Ramos (cell line): ENCODE results near the gene NRDE2.

Experiments
- in situ Hi-C: fragments of 300-500 bp; cut with MboI; formaldehyde crosslinking; loops from one replicate; pipeline ENCODE4 v1.14.3; 2022; ENCODE audit warnings: low sequenced_read_pairs; ENCODE audit not compliant: unreplicated experiment

NRDE2 gene, protein sequence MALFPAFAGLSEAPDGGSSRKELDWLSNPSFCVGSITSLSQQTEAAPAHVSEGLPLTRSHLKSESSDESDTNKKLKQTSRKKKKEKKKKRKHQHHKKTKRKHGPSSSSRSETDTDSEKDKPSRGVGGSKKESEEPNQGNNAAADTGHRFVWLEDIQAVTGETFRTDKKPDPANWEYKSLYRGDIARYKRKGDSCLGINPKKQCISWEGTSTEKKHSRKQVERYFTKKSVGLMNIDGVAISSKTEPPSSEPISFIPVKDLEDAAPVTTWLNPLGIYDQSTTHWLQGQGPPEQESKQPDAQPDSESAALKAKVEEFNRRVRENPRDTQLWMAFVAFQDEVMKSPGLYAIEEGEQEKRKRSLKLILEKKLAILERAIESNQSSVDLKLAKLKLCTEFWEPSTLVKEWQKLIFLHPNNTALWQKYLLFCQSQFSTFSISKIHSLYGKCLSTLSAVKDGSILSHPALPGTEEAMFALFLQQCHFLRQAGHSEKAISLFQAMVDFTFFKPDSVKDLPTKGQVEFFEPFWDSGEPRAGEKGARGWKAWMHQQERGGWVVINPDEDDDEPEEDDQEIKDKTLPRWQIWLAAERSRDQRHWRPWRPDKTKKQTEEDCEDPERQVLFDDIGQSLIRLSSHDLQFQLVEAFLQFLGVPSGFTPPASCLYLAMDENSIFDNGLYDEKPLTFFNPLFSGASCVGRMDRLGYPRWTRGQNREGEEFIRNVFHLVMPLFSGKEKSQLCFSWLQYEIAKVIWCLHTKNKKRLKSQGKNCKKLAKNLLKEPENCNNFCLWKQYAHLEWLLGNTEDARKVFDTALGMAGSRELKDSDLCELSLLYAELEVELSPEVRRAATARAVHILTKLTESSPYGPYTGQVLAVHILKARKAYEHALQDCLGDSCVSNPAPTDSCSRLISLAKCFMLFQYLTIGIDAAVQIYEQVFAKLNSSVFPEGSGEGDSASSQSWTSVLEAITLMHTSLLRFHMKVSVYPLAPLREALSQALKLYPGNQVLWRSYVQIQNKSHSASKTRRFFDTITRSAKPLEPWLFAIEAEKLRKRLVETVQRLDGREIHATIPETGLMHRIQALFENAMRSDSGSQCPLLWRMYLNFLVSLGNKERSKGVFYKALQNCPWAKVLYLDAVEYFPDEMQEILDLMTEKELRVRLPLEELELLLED

DNA sequence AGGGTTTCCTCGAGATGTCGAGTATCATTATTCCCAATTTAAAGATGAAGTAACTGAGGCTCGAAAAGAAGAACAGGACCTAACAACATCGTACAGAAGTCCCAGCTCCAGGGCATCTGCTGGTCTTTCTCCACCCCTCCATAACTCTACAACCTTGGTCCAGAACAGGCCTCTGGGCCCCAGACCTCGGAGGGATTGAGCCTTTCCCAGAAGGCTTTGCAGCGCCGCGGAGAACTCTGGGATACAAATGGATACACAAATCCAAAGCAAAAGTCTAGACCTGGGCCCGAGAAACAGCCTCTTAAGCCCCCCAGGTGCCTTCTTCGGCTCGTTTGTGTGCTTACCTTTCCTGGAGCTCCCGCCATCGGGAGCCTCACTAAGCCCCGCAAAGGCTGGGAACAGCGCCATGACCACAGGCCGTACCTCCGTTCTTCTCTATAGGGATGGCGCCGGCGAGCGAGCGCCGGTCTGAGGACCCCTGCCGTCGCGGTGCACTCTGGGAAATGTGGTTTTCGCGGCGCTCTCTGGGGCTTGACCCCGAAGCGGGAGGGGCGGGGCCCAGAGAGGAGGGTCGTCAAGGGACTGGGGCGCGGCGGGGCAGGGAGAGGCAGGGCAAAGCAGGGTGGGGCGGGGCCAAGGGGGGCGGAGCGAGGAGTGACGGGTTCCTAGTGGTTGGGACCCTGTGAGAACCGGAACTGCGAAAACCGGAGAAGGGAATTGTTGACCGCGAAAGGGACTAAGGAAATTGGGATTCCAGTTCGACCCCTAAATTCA lies at the start of gene NRDE2:
TSS of gene NRDE2 (minus strand) at position 445 of the 774 bp plus-strand sequence. CDS start at position 408, 37 bp downstream.
- in situ Hi-C loops = no loop called here

DNA sequence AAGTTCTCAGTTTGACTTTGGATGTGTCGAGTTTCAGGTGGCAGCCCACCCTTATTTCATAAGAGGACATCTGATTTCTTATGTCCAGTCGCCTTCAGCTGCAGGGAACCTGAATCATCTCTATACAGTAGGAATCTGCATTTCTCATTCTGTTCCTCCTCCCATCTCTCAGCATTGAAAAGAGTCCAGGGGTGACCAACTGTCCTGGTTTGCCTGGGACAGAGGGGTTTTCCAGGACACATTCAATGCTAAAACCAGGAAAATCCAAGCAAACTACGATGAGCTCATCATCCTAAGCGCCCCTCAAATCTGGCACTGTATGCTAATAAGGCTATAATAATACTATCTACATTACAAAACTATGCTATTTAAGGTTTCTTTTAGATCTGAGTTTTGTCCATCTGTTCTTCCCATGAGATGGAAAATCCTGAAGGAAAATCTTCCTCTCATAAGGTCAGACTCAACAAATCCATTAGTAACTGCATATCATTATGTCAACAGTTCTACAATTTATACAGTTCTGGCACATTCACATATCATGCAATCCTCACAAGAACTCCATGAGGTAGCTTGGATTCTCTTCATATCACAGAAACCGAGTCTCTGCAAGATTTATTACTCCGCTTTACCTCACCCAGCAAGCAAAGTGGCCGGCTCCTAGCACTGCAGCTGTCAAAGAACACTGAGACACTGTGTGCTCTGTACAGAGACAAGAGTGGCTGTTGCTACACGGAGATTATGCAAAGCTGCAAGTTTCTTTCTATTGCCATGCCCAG lies 49.5 kb upstream of the NRDE2 start:
- in situ Hi-C loops = loop anchor here (25.0 kb wide), 1 partner anchor 994 kb away; no protein-coding TSS in a partner anchor

DNA sequence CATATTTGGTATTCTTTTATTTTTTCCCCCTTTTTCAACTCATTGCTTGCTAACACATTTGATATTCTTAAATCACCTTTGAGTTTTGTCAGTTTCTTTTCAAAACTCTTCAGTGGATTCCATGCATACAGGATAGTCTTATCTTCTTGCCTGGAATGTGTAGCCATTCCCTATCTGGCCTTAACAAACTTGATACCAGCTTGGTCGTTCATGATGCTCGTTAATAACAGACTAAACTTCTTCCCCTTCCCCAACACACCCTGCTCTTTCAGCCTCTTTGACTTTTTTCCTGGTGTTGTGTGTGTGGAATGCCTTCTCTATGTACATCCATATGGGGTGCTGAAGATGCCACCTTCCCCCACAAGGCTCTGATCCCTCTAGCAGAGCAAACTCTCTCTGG lies 47.4 kb upstream of the NRDE2 start:
- in situ Hi-C loops = loop anchor here (25.0 kb wide), 1 partner anchor 992 kb away; no protein-coding TSS in a partner anchor

DNA sequence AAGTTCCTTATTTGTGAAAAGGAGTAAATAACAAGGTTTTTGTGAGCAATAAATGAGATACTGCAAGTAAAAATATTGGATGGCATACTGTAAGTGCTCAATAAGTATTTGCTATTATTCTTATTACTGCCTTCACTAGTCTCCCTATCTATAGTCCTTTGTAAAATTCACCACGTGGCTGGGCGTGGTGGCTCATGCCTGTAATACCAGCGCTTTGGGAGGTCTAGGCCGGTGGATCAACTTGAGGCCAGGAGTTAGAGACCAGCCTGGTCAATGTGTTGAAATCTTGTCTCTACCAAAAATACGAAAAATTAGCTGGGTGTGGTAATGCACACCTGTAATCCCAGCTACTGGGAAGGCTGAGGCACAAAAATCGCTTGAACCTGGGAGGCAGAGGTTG lies 46.5 kb upstream of the NRDE2 start:
- in situ Hi-C loops = loop anchor here (25.0 kb wide), 1 partner anchor 991 kb away; no protein-coding TSS in a partner anchor

DNA sequence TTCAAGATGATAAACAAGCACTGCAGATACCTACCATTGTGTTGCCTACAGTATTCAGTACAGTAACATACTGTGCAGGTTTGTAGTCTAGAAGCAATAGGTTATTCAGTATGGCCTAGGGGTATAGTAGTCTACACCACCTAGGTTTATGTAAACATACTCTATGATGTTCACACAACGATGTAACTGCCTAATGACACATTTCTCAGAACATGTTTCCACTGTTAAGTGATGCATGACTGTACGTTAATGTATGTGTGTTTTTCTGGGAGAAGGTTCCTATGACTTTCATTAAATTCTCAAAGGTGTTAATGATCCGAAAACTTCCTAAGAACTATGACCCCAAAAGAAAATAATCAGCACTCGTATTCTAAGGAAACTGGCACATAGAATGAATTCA lies 44.2 kb upstream of the NRDE2 start:
- in situ Hi-C loops = loop anchor here (25.0 kb wide), 1 partner anchor 989 kb away; no protein-coding TSS in a partner anchor

DNA sequence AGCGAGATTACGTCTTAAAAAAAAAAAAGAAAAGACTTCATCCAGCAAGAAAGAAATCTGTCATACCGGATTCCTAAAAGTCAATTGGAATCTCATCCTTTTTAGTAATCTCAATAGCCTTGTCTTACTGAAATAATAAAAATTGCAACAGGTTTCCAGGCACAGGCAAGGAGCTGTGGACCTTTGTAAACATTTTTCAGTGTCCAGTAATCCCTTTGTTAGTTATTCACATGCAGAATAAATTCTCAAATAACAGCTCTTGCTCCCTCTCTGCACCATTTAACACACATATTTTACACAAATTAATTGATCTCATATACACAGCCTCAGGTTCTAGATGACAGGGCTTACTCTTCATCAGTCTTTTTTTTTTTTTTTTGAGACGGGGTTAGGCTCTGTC lies 43.1 kb upstream of the NRDE2 start:
- in situ Hi-C loops = loop anchor here (25.0 kb wide), 1 partner anchor 988 kb away; no protein-coding TSS in a partner anchor

DNA sequence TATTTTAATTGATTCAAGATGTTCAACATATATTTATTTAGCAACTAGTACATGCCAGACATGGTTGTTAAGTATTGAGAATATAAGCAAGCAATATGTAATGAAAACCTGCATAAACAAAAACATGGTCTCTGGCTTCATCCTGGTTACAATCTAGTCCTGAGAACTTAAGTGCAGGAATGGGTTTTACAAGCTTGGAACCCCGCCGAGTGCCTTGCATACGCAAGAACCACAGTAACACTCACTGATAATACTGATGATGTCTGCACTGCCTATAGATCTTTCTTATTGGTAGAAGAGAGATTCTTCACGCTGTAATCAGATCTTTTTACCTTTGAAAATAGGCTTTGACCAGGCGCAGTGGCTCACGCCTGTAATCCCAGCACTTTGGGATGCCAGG lies 42.1 kb upstream of the NRDE2 start:
- in situ Hi-C loops = no loop called here

DNA sequence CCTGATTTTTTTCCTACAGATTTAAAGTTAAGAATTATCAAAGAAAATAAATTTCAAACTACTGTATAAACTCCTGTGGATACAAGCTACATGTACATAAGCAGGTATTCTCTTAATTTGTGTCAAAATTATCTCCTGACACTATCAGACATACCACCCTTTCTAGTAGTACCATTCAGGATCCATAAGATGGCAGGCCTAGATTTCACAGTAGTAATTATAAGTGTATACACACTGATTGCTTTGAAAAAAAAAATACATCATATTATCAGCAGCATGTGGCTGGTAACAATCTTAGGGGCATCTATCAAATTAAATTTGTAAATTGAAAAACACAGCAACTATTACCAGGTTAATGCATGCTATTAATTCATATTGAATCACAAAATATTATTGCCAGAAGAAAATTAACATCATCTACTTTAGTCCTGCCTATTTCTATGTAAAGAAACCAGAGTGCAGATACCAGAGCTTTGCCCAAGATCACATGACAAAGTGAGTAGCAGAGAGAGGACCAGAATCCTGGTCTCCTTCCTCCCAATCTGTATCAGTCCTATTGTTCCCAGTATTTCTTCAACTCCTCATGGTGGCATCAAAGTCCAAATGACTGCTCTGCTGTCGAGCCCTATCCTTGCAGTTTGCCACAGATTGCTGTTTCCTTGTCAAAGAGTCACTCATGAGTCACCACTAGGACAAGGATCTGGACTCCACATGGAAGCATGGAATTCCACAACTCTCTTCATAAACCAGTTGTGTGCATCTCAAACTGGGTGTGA lies 37.4 kb upstream of the NRDE2 start:
- in situ Hi-C loops = no loop called here

DNA sequence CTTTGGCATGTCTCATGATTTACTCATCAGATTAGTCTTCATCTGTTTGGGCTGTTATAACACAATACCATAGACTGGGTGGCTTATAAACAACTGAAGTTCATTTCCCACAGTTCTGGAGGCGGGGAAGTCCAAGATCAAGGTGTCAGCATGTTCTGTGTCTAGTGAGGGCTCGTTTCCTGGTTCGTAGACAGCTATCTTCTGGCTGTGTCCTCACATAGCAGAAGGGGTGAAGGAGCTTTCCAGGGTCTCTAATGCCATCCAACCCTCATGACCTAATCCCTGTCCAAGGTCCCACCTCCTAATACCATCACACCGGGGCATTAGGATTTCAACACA lies 30.8 kb upstream of the NRDE2 start:
- in situ Hi-C loops = no loop called here

DNA sequence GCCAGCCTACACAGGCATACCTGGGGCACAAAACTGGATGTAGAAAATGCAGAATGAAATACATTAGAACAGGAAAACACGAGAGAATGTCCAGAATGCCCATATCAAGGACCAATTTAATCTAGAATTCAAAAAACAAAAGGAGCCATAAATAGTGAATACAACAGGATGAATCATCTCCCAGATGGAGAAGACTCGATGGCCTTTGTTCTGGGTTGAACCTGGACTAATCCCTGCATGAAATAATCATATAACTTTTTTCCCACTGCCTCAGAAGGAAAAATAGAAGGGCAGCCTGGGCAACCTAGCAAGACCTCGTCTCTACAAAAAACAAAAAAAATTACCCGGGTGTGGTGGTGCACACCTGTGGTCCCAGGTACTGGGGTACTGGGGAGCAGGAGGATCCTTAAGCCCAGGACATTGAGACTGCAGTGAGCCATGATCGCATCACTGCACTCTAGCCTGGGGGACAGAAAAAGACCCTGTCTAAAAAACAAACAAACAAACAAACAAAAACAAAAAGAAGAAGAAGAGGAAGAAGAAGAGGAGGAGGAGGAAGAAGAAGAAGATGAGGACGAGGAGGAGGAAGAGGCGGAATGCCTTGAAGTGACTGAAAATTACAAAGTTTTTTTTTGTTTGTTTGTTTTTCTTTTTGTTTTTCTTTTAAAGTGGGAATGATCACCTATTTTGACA lies 30.3 kb upstream of the NRDE2 start:
- in situ Hi-C loops = no loop called here

DNA sequence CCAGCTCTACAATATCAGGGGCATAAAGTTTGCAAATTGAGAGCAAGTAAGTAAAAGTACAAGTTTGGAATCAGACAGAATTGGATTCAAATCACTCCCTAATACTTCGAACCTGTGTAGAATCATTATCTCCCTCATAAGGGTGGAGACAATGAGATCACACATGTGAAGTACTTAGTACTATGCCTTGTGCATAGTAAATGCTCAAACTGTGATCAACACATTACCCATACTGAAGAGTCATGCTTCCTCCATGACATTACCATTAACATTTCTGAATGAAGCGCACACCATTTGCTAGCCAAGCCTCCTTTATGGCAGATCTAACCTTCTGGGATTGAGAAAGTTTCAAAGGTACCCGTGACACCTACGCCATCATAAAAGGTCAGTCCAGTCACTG lies 26.6 kb upstream of the NRDE2 start:
- in situ Hi-C loops = no loop called here

DNA sequence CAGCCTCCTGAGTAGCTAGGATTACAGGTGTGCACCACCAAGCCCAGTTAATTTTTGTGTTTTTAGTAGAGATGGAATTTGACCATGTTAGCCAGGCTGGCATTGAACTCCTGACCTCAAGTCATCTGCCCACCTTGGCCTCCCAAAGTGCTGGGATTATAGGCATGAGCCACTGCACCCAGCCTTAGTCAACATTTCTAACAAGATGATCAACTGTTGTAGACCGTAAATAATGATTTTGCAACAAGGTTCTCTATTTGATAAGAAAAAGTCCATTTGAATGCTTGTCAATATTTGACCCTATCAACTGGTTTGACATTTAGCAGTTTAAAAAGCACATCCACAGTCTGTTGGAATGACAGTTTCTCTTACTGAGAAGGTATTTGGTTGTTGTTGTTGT lies 25.2 kb upstream of the NRDE2 start:
- in situ Hi-C loops = no loop called here

DNA sequence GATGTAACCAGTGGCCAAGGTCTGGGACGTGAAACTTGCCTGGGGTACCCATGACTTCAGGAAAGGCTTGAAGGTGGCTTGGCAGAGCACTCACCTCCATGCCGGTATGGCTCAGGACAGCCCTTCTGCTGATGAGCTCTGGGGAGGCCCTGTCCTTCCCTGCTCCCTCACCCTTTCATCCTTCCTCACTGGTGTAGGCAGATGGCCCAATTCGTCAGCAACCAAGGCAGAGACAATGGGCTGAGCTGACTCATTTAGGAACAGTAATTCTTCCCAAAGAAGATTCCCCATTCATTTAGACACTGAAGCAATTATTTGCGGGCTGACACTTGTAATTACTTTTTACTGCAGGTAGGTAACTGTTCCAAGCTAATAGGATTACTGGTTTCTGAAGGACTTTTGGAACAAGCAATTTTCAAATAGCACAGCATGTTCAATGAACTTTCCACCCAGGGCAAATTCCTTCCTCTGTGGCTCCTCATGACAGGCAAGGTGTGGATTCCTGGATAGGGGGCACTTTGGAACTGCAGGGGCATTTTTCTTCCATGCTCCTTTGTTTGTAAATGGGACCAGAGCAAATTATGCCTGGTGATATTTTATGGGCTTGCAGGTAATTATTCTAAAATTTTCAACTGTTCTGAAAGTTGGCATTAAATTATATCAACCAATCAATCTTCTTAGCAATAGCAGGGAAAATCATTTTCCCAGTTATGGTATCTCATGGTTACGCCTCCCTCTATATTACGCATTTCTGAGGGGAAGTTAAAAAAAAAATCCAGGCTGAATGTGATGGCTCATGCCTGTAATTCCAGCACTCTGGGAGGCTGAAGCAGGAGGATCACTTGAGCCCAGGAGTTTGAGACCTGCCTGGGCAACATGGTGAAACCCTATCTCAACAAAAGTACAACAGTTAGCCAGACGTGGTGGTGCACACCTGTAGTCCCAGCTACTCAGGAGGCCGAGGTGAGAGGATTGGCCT lies 24.1 kb upstream of the NRDE2 start:
- in situ Hi-C loops = no loop called here

DNA sequence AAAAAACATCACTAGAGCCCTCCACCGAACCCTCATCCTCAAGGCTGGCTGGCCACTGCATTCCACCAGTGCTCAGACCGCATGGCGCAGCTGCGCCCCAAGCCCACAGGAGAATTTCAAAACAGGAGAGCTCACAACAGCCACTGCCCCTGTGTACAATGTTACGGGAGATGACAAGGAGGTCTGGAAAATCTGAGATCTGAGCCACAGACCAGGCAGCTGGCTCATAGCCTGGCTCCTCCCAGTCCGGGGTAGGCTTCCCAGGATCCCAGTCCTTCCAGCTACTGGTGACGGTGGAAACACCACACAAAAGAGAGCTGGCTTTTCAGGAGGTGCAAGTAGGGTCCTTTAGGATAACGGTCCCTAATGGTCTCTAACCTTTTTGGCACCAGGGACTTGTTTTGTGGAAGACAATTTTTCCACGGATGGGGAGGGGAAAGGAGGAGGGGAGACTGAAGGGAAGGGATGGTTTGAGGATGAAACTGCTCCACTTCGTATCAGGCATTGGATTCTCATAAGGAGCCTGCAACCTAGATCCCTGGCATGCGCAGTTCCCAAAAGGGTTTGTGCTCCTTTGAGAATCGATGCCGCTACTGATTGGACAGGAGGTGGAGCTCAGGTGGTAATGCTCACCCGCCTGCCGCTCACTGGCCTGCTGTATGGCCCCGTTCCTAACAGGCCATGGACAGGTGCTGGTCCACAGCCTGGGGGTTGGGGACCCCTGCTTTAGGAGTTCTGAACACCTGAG lies 23.0 kb upstream of the NRDE2 start:
- in situ Hi-C loops = no loop called here

DNA sequence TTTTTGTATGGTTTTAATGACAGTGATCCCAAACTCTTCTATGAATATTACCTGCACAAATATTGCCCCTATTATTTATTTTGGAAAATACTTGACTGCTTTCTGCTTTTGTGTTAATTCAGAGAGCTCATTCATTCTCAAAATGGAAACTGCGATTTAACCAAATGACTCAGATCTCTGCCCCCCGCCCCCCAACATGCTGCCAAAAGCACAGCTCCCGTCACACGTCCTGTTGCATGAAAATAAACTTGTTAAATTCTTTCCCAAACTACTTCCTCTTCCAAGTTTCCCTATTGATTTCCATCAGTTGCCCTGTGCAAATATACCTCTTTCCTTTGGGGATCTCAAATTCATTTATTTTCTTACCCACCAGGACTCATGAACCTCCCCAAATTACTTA lies 18.0 kb upstream of the NRDE2 start:
- in situ Hi-C loops = no loop called here

DNA sequence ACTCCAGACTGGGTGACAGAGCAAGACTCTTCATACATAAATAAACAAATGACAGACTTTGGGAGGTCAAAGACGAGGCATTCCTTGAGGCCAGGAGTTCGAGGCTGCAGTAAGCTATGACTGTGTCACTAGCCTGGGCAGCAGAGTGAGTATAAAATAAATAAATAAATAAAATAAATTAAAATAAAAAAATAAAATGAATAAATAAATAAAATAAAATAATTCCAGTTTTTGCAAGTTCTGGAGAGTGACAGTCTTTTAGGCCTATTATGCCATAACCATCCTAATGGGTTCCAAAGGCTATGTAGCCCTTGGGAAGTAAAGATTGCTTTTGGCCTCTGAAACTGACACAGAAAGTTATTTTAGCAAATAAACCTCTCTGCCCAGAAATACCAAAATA lies 16.5 kb upstream of the NRDE2 start:
- in situ Hi-C loops = no loop called here
